IMR-90 (cell line): Measurements from ENCODE around the gene BLOC1S6. TPM values are rescaled to one million over a fixed set of nuclear protein-coding genes. Genes with fewer than 3 reads are reported as not detected.

Experiments
- ATAC-seq: fragments of 200-7000 bp; cut with Tn5 transposase; 2 replicates; pipeline ENCODE4 v1.9.1; 2020; ENCODE audit warnings: low read depth, mild to moderate bottlenecking, moderate library complexity
- BruUV-seq: library from RNA; stranded (reverse); fragments of 400-500 nt; replicated peaks from 2 replicates; lab custom pipeline; 2021; lab: Mats Ljungman, UMichigan
- CTCF ChIA-PET: fragments of 300-600 bp; formaldehyde crosslinking; extraction: SDS; loops from one replicate; lab custom pipeline; 2021; ENCODE audit warnings: antibody characterized with exemption; lab: Yijun Ruan, JAX
- POLR2A ChIA-PET: fragments of 300-600 bp; sonication (Branson Sonifier 250); formaldehyde crosslinking; loops from one replicate; lab custom pipeline; 2022; ENCODE audit warnings: antibody characterized with exemption; ENCODE audit not compliant: unreplicated experiment; lab: Charles Lee
- DNase-seq: peaks from one replicate; pipeline ENCODE4 v3.0.0; 2013
- H2AFZ ChIP-seq: replicated peaks from 2 replicates; pipeline ENCODE3; 2013; ENCODE audit warnings: low read length, mild to moderate bottlenecking; ENCODE audit not compliant: poor library complexity
- H2AK5ac ChIP-seq: 2 replicates; pipeline ENCODE4 v1.6.1; 2013; ENCODE audit warnings: low read depth, low read length, inconsistent platforms
- H2AK9ac ChIP-seq: replicated peaks from 2 replicates; pipeline ENCODE3; 2013; ENCODE audit warnings: mild to moderate bottlenecking, low read depth, low read length, moderate library complexity; ENCODE audit not compliant: poor library complexity
- H2BK120ac ChIP-seq: 2 replicates; pipeline ENCODE4 v1.6.1; 2013; ENCODE audit warnings: low read depth, low read length, inconsistent platforms
- H2BK15ac ChIP-seq: 3 replicates; pipeline ENCODE4 v1.6.1; 2013; ENCODE audit warnings: low read depth, low read length, inconsistent platforms
- H2BK20ac ChIP-seq: 2 replicates; pipeline ENCODE4 v1.6.1; 2013; ENCODE audit warnings: low read depth, mild to moderate bottlenecking, inconsistent platforms, low read length, moderate library complexity
- H2BK5ac ChIP-seq: 2 replicates; pipeline ENCODE4 v1.6.1; 2013; ENCODE audit warnings: mild to moderate bottlenecking, low read depth, low read length, inconsistent platforms; ENCODE audit not compliant: poor library complexity, severe bottlenecking
- H3K14ac ChIP-seq: replicated peaks from 2 replicates; pipeline ENCODE4 v1.6.1; 2013; ENCODE audit warnings: low read depth, low read length, inconsistent platforms
- H3K18ac ChIP-seq: 2 replicates; pipeline ENCODE4 v1.6.1; 2013; ENCODE audit warnings: low read depth, low read length, control low read depth
- H3K23ac ChIP-seq: 2 replicates; pipeline ENCODE4 v1.6.1; 2013; ENCODE audit warnings: low read depth, low read length, inconsistent platforms
- H3K27ac ChIP-seq: 2 replicates; pipeline ENCODE4 v1.5.1; 2013; ENCODE audit warnings: mild to moderate bottlenecking, control low read depth, low read length; ENCODE audit not compliant: insufficient read depth
- H3K27me3 ChIP-seq: 2 replicates; pipeline ENCODE4 v1.6.1; 2013; ENCODE audit warnings: low read length; ENCODE audit not compliant: control insufficient read depth, insufficient read depth
- H3K36me3 ChIP-seq: 2 replicates; pipeline ENCODE4 v1.6.1; 2013; ENCODE audit warnings: low read length, mixed read lengths; ENCODE audit not compliant: control insufficient read depth, insufficient read depth
- H3K4ac ChIP-seq: 2 replicates; pipeline ENCODE4 v1.6.1; 2013; ENCODE audit warnings: low read depth, low read length, inconsistent platforms
- H3K4me1 ChIP-seq: 2 replicates; pipeline ENCODE4 v1.6.1; 2013; ENCODE audit warnings: low read length, mixed read lengths; ENCODE audit not compliant: control insufficient read depth, insufficient read depth
- H3K4me2 ChIP-seq: 2 replicates; pipeline ENCODE4 v1.6.1; 2013; ENCODE audit warnings: low read depth, mild to moderate bottlenecking, control low read depth, low read length, moderate library complexity
- H3K4me3 ChIP-seq: 2 replicates; pipeline ENCODE4 v1.5.1; 2013; ENCODE audit warnings: low read depth, mild to moderate bottlenecking, control low read depth, low read length, moderate library complexity; ENCODE audit not compliant: insufficient read depth
- H3K56ac ChIP-seq: 2 replicates; pipeline ENCODE4 v1.6.1; 2013; ENCODE audit warnings: low read length, inconsistent platforms; ENCODE audit not compliant: insufficient read depth; ENCODE audit errors: extremely low read depth
- H3K79me1 ChIP-seq, 2 experiments: 2 replicates each; pipeline ENCODE4 v1.6.1; 2013; ENCODE audit warnings: low read length in 2 of 2, inconsistent platforms in 1 of 2, low read depth in 1 of 2
- H3K9ac ChIP-seq: 2 replicates; pipeline ENCODE4 v1.6.1; 2013; ENCODE audit warnings: low read depth, low read length, control low read depth
- H3K9me1 ChIP-seq: 2 replicates; pipeline ENCODE4 v1.6.1; 2013; ENCODE audit warnings: low read length, inconsistent platforms; ENCODE audit not compliant: insufficient read depth
- H3K9me3 ChIP-seq: 2 replicates; pipeline ENCODE4 v1.6.1; 2013; ENCODE audit warnings: low read length; ENCODE audit not compliant: control insufficient read depth, insufficient read depth
- H4K20me1 ChIP-seq: 2 replicates; pipeline ENCODE4 v1.6.1; 2013; ENCODE audit warnings: low read length, inconsistent platforms; ENCODE audit not compliant: insufficient read depth
- H4K5ac ChIP-seq: 2 replicates; pipeline ENCODE4 v1.6.1; 2013; ENCODE audit warnings: mild to moderate bottlenecking, low read depth, low read length, control low read depth
- H4K8ac ChIP-seq, 2 experiments: 2 replicates each; pipeline ENCODE4 v1.6.1; 2013; ENCODE audit warnings: low read depth in 2 of 2, low read length in 2 of 2, control low read depth in 1 of 2, inconsistent platforms in 1 of 2
- H4K91ac ChIP-seq: 2 replicates; pipeline ENCODE4 v1.6.1; 2013; ENCODE audit warnings: low read depth, low read length, inconsistent platforms; ENCODE audit not compliant: insufficient read depth
- CEBPB ChIP-seq: IDR thresholded peaks from 2 replicates; pipeline ENCODE4 v1.6.1; 2012; ENCODE audit warnings: low read depth, low read length, improper control_type of control experiment
- WGBS, 2 experiments: methylation state at CpG; one replicate each; pipeline versions ENCODE4 v1.1.5 to v1.1.7; 2013; ENCODE audit warnings: missing lambda C conversion rate in 2 of 2; ENCODE audit not compliant: insufficient read length in 1 of 2; ENCODE audit errors: extremely low coverage in 2 of 2; 5-methylcytosine and 5-hydroxymethylcytosine counted together
- dilution Hi-C: fragments of 300-500 bp; cut with HindIII; formaldehyde crosslinking; loops from one replicate; pipeline ENCODE4 v1.14.3; 2018; ENCODE audit warnings: low sequenced_read_pairs; ENCODE audit not compliant: unreplicated experiment
- in situ Hi-C: fragments of 300-500 bp; cut with MboI; formaldehyde crosslinking; loops from 3 replicates; pipeline ENCODE4 v1.14.3; 2019; ENCODE audit warnings: low sequenced_read_pairs, inconsistent platforms, mixed read lengths
- intact Hi-C: fragments of 100-400 bp; cut with micrococcal nuclease; formaldehyde crosslinking; loops from 2 replicates; pipeline ENCODE4 v1.10.0; 2022
- polyA plus RNA-seq, 3 experiments: library from polyadenylated mRNA; depleted of rRNA; stranded (reverse); fragments of >200 nt; gene quantifications; 2 replicates each; pipeline ENCODE4 v1.2.3, GENCODE V29; 2012; ENCODE audit warnings: low replicate concordance in 1 of 3
- total RNA-seq: library from RNA; depleted of rRNA; stranded (reverse); fragments of >200 nt; gene quantifications from 2 replicates; pipeline ENCODE4 v1.2.3, GENCODE V29; 2012

The BLOC1S6 gene
- total and polyA plus RNA-seq, 2 of the 4 experiments (the other 2 are of a cell fraction), result 21.7 to 40.9 TPM

- peak overlapping the region; percentile 95 for H3K9ac ChIP-seq
- DNase-seq (no peak), ATAC-seq (peak; percentile 1; the same call in 1 of the 2 replicates)
- no peaks in the 10 kb centered on the region for H3K9me1 ChIP-seq
- in situ Hi-C loops, result no loop called here
- no peak for TF ChIP-seq CEBPB
- H2BK120ac ChIP-seq, result peak overlapping the region; percentile 94
- ChIA-PET CTCF (interaction anchor here (0.6 to 1.3 kb wide), 3 partner anchors 92 to 129 kb away, joined by 3 read pairs; no protein-coding TSS in a partner anchor), POLR2A (interaction anchor here (0.6 to 1.3 kb wide), 2 partner anchors 30 to 184 kb away, joined by 3 to 4 read pairs; a partner anchor contains a TSS)
- peak overlapping the region; percentile 44 for H2AK5ac ChIP-seq
- H4K8ac ChIP-seq, result peak overlapping the region; percentile 89 to 98
- peak overlapping the region; percentile 92 for H3K56ac ChIP-seq
- H3K36me3 ChIP-seq, result no peaks in the 10 kb centered on the region
- H2AK9ac ChIP-seq, result peak overlapping the region; percentile 84
- peak overlapping the region; percentile 67 for H3K4me3 ChIP-seq
- H4K5ac ChIP-seq, result peak overlapping the region; percentile 94
- no peaks in the 10 kb centered on the region for H4K20me1 ChIP-seq
- peak overlapping the region; percentile 68; the same call in 1 of the 3 replicates for H2BK15ac ChIP-seq
- peak overlapping the region; percentile 92 for H3K27ac ChIP-seq
- H2BK5ac ChIP-seq, result peak overlapping the region; percentile 97
- peak overlapping the region; percentile 99 for H3K14ac ChIP-seq
- peaks cover 14 to 27% of the 10 kb centered on the region in 2 experiments for H3K79me1 ChIP-seq
- dilution Hi-C loops, result no loop called here
- peak overlapping the region; percentile 97 for H3K23ac ChIP-seq
- H3K4me2 ChIP-seq, result peak overlapping the region; percentile 76
- H3K4ac ChIP-seq, result peak overlapping the region; percentile 99
- H2AFZ ChIP-seq, result peak overlapping the region; percentile 98
- TSS peak; percentile 95 for BruUV-seq
- H2BK20ac ChIP-seq, result no peak overlapping the region
- H3K18ac ChIP-seq, result peak overlapping the region; percentile 90
- H3K27me3 ChIP-seq, result no peaks in the 10 kb centered on the region
- intact Hi-C loops, result loop anchor here (1.0 to 2.0 kb wide), 3 partner anchors 64 to 184 kb away; partner anchors contain the start of gene SLC30A4
- peak overlapping the region; percentile 99 for H4K91ac ChIP-seq
- peaks cover 3% of the 10 kb centered on the region; the same call in 1 of the 2 replicates for H3K4me1 ChIP-seq
- H3K9me3 ChIP-seq, result no peaks in the 10 kb centered on the region
- 0% methylated on average over 10 of the region's 14 CpGs; no CpG with 5 or more reads in 1 of the 2 experiments for WGBS, 2 experiments
Observed at GRCh38 chr15:45586601-45587094, 531 bp upstream of the BLOC1S6 start.
